ENCODE measurements around the gene CELF5. TPM values are rescaled to one million over a fixed set of nuclear protein-coding genes. Genes with fewer than 3 reads are reported as not detected.
A peak's percentile ranks its signal among the peaks of the same experiment; 100 is the strongest.

Gene CELF5
- total and polyA plus RNA-seq, 2 experiments from 2014 or later: 5.6 to 10.6 TPM

- H3K4me3 Mint-ChIP-seq: peak overlapping the region; percentile 79
- H3K36me3 Mint-ChIP-seq (ENCODE audit: low read depth): peaks cover 6% of the 10 kb centered on the region; the same call in 2 of the 3 replicates
- TF ChIP-seq CREB1 (CRISPR knock-in tag; IDR thresholded peaks at IDR 0.05; ENCODE audit: low read depth): no peak
- no peak for TF ChIP-seq ZNF462 (CRISPR knock-in tag; IDR thresholded peaks at IDR 0.05)
- no peak for TF ChIP-seq ZNF114 (CRISPR knock-in tag; IDR thresholded peaks at IDR 0.05)
- TF ChIP-seq EZH2 (IDR thresholded peaks at IDR 0.05; ENCODE audit: low read depth, unreplicated experiment): no peak
- no peak for TF ChIP-seq ZNF331 (CRISPR knock-in tag; IDR thresholded peaks at IDR 0.05; ENCODE audit: low read depth)
- TF ChIP-seq REST (IDR thresholded peaks at IDR 0.05; ENCODE audit: unreplicated experiment): no peak
- no peak for TF ChIP-seq CTCF (conservative IDR thresholded peaks at IDR 0.05; ENCODE audit: low read depth in 2 of 2)
- TF ChIP-seq NANOG (IDR thresholded peaks at IDR 0.05; ENCODE audit: borderline replicate concordance): no peak
- no peak for TF ChIP-seq ETS1 (IDR thresholded peaks at IDR 0.05)
- no peak for TF ChIP-seq POLR2AphosphoS5 (IDR thresholded peaks at IDR 0.05; ENCODE audit: low read depth)
- no peak for TF ChIP-seq EZH2phosphoT487 (IDR thresholded peaks at IDR 0.05; ENCODE audit: unreplicated experiment)
- no peak for TF ChIP-seq JUNB (IDR thresholded peaks at IDR 0.05; ENCODE audit: unreplicated experiment)
- TF ChIP-seq STAT1 (IDR thresholded peaks at IDR 0.05; ENCODE audit: unreplicated experiment): no peak
- DNase-seq (ENCODE audit: low spot score) (no peak), ATAC-seq (no peak)
- H3K27me3 Mint-ChIP-seq (ENCODE audit: insufficient read depth, low read depth, poor library complexity): peaks cover 11% of the 10 kb centered on the region
- H3K9me2 ChIP-seq (ENCODE audit: insufficient read depth): no peaks in the 10 kb centered on the region
- H3K4me2 ChIP-seq: peak overlapping the region; percentile 85
- peaks cover 12% of the 10 kb centered on the region for H3K4me1 Mint-ChIP-seq
- peaks cover 12% of the 10 kb centered on the region for H3K27me3 ChIP-seq (ENCODE audit: insufficient read depth)
- H3K4me1 ChIP-seq (ENCODE audit: insufficient read depth): peaks cover 17% of the 10 kb centered on the region
- H3F3A ChIP-seq (replicated peaks; ENCODE audit: low read depth): 0 out of 2 replicates have a peak, but pooled peaks cover 5% of the 10 kb centered on the region
- H3K27ac ChIP-seq (ENCODE audit: low read depth): no peak overlapping the region
- no peak overlapping the region for H2AFZ ChIP-seq
- H3K36me3 ChIP-seq (ENCODE audit: insufficient read depth): no peaks in the 10 kb centered on the region
- peak overlapping the region; percentile 71 for H3K4me3 ChIP-seq
- no peaks in the 10 kb centered on the region for H3K79me2 ChIP-seq (replicated peaks; ENCODE audit: insufficient read depth)
- H3K27ac Mint-ChIP-seq: no peak overlapping the region
- peaks cover 18% of the 10 kb centered on the region; the same call in 2 of the 3 replicates for H3K9me3 Mint-ChIP-seq
- peaks cover 4% of the 10 kb centered on the region; the same call in 1 of the 2 replicates for H4K20me1 ChIP-seq (replicated peaks; ENCODE audit: insufficient read depth)
Measured at GRCh38 chr19:3274245-3274941, 49.9 kb downstream of the CELF5 start.

Data from GM23338 (cell line).